ENCODE results near the gene FER.

FER gene

GRCh38 chr5:108727236-108727650 is 20.5 kb upstream of the FER start:
- Histone ChIP-seq H3K4me3 (ENCODE audit: insufficient read depth, low read depth, low read length) (peak overlapping the region; percentile 84), H3K4me1 (ENCODE audit: control insufficient read depth, insufficient read depth, low read length) (no peaks in the 10 kb centered on the region), H3K9me3 (ENCODE audit: control insufficient read depth, low read length) (no peaks in the 10 kb centered on the region), H3K36me3 (ENCODE audit: control insufficient read depth, insufficient read depth, low read length) (no peaks in the 10 kb centered on the region), H3K27me3 (ENCODE audit: control insufficient read depth, insufficient read depth, low read length, poor library complexity, severe bottlenecking) (no peaks in the 10 kb centered on the region), H3K27ac (ENCODE audit: insufficient read depth, low read depth, low read length, poor library complexity, severe bottlenecking) (no peak overlapping the region)
- WGBS, 2 experiments = 39 to 58% methylated on average over 7 of the region's 8 CpGs

- H3K36me3 ChIP-seq (ENCODE audit: control insufficient read depth, insufficient read depth, low read length) = no peaks in the 10 kb centered on the region
- no peaks in the 10 kb centered on the region for H3K4me1 ChIP-seq (ENCODE audit: control insufficient read depth, insufficient read depth, low read length)
- 1 to 2% methylated on average over 61 of the region's 61 CpGs for WGBS, 2 experiments
Observed at GRCh38 chr5:108727651-108728565, 19.8 kb upstream of the FER start.

GRCh38 chr5:108728566-108729241 is 19.0 kb upstream of the FER start:
- H3K4me1 ChIP-seq (ENCODE audit: control insufficient read depth, insufficient read depth, low read length) = no peaks in the 10 kb centered on the region
- H3K4me3 ChIP-seq (ENCODE audit: insufficient read depth, low read depth, low read length) = peak overlapping the region; percentile 84
- H3K27ac ChIP-seq (ENCODE audit: insufficient read depth, low read depth, low read length, poor library complexity, severe bottlenecking) = no peak overlapping the region
- no peaks in the 10 kb centered on the region for H3K9me3 ChIP-seq (ENCODE audit: control insufficient read depth, low read length)
- no peaks in the 10 kb centered on the region for H3K27me3 ChIP-seq (ENCODE audit: control insufficient read depth, insufficient read depth, low read length, poor library complexity, severe bottlenecking)
- H3K36me3 ChIP-seq (ENCODE audit: control insufficient read depth, insufficient read depth, low read length) = no peaks in the 10 kb centered on the region
- WGBS, 2 experiments = 55 to 56% methylated on average over 14 of the region's 14 CpGs

More at GRCh38 chr5:108727651-108728565, 19.8 kb upstream of the FER start:
- H3K27me3 ChIP-seq (ENCODE audit: control insufficient read depth, insufficient read depth, low read length, poor library complexity, severe bottlenecking) = no peaks in the 10 kb centered on the region
- peak overlapping the region; percentile 58 for H3K27ac ChIP-seq (ENCODE audit: insufficient read depth, low read depth, low read length, poor library complexity, severe bottlenecking)
- no peaks in the 10 kb centered on the region for H3K9me3 ChIP-seq (ENCODE audit: control insufficient read depth, low read length)
- peak overlapping the region; percentile 84 for H3K4me3 ChIP-seq (ENCODE audit: insufficient read depth, low read depth, low read length)

GRCh38 chr5:108729242-108729615 is 18.5 kb upstream of the FER start:
- H3K4me1 ChIP-seq (ENCODE audit: control insufficient read depth, insufficient read depth, low read length) = no peaks in the 10 kb centered on the region
- no peaks in the 10 kb centered on the region for H3K9me3 ChIP-seq (ENCODE audit: control insufficient read depth, low read length)
- no peaks in the 10 kb centered on the region for H3K27me3 ChIP-seq (ENCODE audit: control insufficient read depth, insufficient read depth, low read length, poor library complexity, severe bottlenecking)
- no peaks in the 10 kb centered on the region for H3K36me3 ChIP-seq (ENCODE audit: control insufficient read depth, insufficient read depth, low read length)
- H3K27ac ChIP-seq (ENCODE audit: insufficient read depth, low read depth, low read length, poor library complexity, severe bottlenecking) = no peak overlapping the region
- WGBS, 2 experiments = 93 to 96% methylated on average over 8 of the region's 8 CpGs
- H3K4me3 ChIP-seq (ENCODE audit: insufficient read depth, low read depth, low read length) = no peak overlapping the region

- H3K4me3 ChIP-seq (ENCODE audit: insufficient read depth, low read depth, low read length) = no peak overlapping the region
Observed at GRCh38 chr5:108730617-108731340, 16.9 kb upstream of the FER start.

GRCh38 chr5:108735790-108736189 is 11.9 kb upstream of the FER start:
- no peaks in the 10 kb centered on the region for H3K9me3 ChIP-seq (ENCODE audit: control insufficient read depth, low read length)
- no peak overlapping the region for H3K4me3 ChIP-seq (ENCODE audit: insufficient read depth, low read depth, low read length)
- H3K4me1 ChIP-seq (ENCODE audit: control insufficient read depth, insufficient read depth, low read length) = no peaks in the 10 kb centered on the region
- no peaks in the 10 kb centered on the region for H3K36me3 ChIP-seq (ENCODE audit: control insufficient read depth, insufficient read depth, low read length)
- H3K27ac ChIP-seq (ENCODE audit: insufficient read depth, low read depth, low read length, poor library complexity, severe bottlenecking) = no peak overlapping the region
- WGBS, 2 experiments = 90 to 93% methylated on average over 5 of the region's 5 CpGs
- H3K27me3 ChIP-seq (ENCODE audit: control insufficient read depth, insufficient read depth, low read length, poor library complexity, severe bottlenecking) = no peaks in the 10 kb centered on the region

More at GRCh38 chr5:108730617-108731340, 16.9 kb upstream of the FER start:
- Histone ChIP-seq H3K4me1 (ENCODE audit: control insufficient read depth, insufficient read depth, low read length) (no peaks in the 10 kb centered on the region), H3K27me3 (ENCODE audit: control insufficient read depth, insufficient read depth, low read length, poor library complexity, severe bottlenecking) (no peaks in the 10 kb centered on the region), H3K9me3 (ENCODE audit: control insufficient read depth, low read length) (no peaks in the 10 kb centered on the region), H3K36me3 (ENCODE audit: control insufficient read depth, insufficient read depth, low read length) (no peaks in the 10 kb centered on the region), H3K27ac (ENCODE audit: insufficient read depth, low read depth, low read length, poor library complexity, severe bottlenecking) (no peak overlapping the region)
- 71 to 100% methylated on average over 1 of the region's 1 CpG for WGBS, 2 experiments

- WGBS, 2 experiments = 94 to 95% methylated on average over 7 of the region's 7 CpGs
- H3K36me3 ChIP-seq (ENCODE audit: control insufficient read depth, insufficient read depth, low read length) = no peaks in the 10 kb centered on the region
Observed at GRCh38 chr5:108736855-108737254, 10.8 kb upstream of the FER start.

GRCh38 chr5:108739376-108739775 is 8.3 kb upstream of the FER start:
- 89 to 95% methylated on average over 3 to 4 of the region's 4 CpGs for WGBS, 2 experiments
- Histone ChIP-seq H3K4me1 (ENCODE audit: control insufficient read depth, insufficient read depth, low read length) (peaks cover 7% of the 10 kb centered on the region), H3K9me3 (ENCODE audit: control insufficient read depth, low read length) (no peaks in the 10 kb centered on the region), H3K36me3 (ENCODE audit: control insufficient read depth, insufficient read depth, low read length) (no peaks in the 10 kb centered on the region), H3K27me3 (ENCODE audit: control insufficient read depth, insufficient read depth, low read length, poor library complexity, severe bottlenecking) (no peaks in the 10 kb centered on the region), H3K4me3 (ENCODE audit: insufficient read depth, low read depth, low read length) (no peak overlapping the region), H3K27ac (ENCODE audit: insufficient read depth, low read depth, low read length, poor library complexity, severe bottlenecking) (no peak overlapping the region)

More at GRCh38 chr5:108736855-108737254, 10.8 kb upstream of the FER start:
- H3K27me3 ChIP-seq (ENCODE audit: control insufficient read depth, insufficient read depth, low read length, poor library complexity, severe bottlenecking) = no peaks in the 10 kb centered on the region
- H3K27ac ChIP-seq (ENCODE audit: insufficient read depth, low read depth, low read length, poor library complexity, severe bottlenecking) = no peak overlapping the region
- H3K4me1 ChIP-seq (ENCODE audit: control insufficient read depth, insufficient read depth, low read length) = no peaks in the 10 kb centered on the region
- H3K9me3 ChIP-seq (ENCODE audit: control insufficient read depth, low read length) = no peaks in the 10 kb centered on the region
- H3K4me3 ChIP-seq (ENCODE audit: insufficient read depth, low read depth, low read length) = no peak overlapping the region

- Histone ChIP-seq H3K27ac (ENCODE audit: insufficient read depth, low read depth, low read length, poor library complexity, severe bottlenecking) (no peak overlapping the region), H3K27me3 (ENCODE audit: control insufficient read depth, insufficient read depth, low read length, poor library complexity, severe bottlenecking) (no peaks in the 10 kb centered on the region), H3K36me3 (ENCODE audit: control insufficient read depth, insufficient read depth, low read length) (no peaks in the 10 kb centered on the region), H3K9me3 (ENCODE audit: control insufficient read depth, low read length) (no peaks in the 10 kb centered on the region), H3K4me1 (ENCODE audit: control insufficient read depth, insufficient read depth, low read length) (peaks cover 7% of the 10 kb centered on the region), H3K4me3 (ENCODE audit: insufficient read depth, low read depth, low read length) (no peak overlapping the region)
- WGBS, 2 experiments = 96 to 97% methylated on average over 4 to 5 of the region's 5 CpGs
Observed at GRCh38 chr5:108739906-108740305, 7.8 kb upstream of the FER start.

GRCh38 chr5:108743319-108743718 is 4.4 kb upstream of the FER start:
- H3K27ac ChIP-seq (ENCODE audit: insufficient read depth, low read depth, low read length, poor library complexity, severe bottlenecking) = peak overlapping the region; percentile 27
- no peak overlapping the region for H3K4me3 ChIP-seq (ENCODE audit: insufficient read depth, low read depth, low read length)
- H3K27me3 ChIP-seq (ENCODE audit: control insufficient read depth, insufficient read depth, low read length, poor library complexity, severe bottlenecking) = no peaks in the 10 kb centered on the region
- peaks cover 7% of the 10 kb centered on the region for H3K4me1 ChIP-seq (ENCODE audit: control insufficient read depth, insufficient read depth, low read length)
- H3K9me3 ChIP-seq (ENCODE audit: control insufficient read depth, low read length) = no peaks in the 10 kb centered on the region
- 50% methylated on average over 1 of the region's 1 CpG; no CpG with 5 or more reads in 1 of the 2 experiments for WGBS, 2 experiments
- H3K36me3 ChIP-seq (ENCODE audit: control insufficient read depth, insufficient read depth, low read length) = no peaks in the 10 kb centered on the region
